Skin epidermis (tissue), 12 donors: ENCODE measurements around the gene ECHS1.
"Not testable (repeated sequence)": the region's sequence is repeated elsewhere in the genome, so short reads cannot be mapped to it uniquely, and the experiment has no call there.

Experiments
- H3K27ac ChIP-seq, 21 experiments: fragments of 200-600 bp; sonication (generic) in 11 of 21; one replicate each; pipeline ENCODE4 v1.5.0; 2020; ENCODE audit warnings: mild to moderate bottlenecking in 3 of 21, inconsistent platforms in 2 of 21, moderate library complexity in 2 of 21
- H3K4me3 ChIP-seq, 7 experiments: fragments of 200-600 bp; sonication (generic) in 2 of 7; one replicate each; pipeline ENCODE4 v1.5.0; 2020; ENCODE audit warnings: inconsistent platforms in 2 of 7, mild to moderate bottlenecking in 2 of 7, moderate library complexity in 1 of 7

ECHS1 gene

GRCh38 chr10:133379801-133380666, 6.9 kb upstream of the ECHS1 start:
- Histone ChIP-seq H3K27ac (peak overlapping the region in 19 of 21 experiments; percentile 49 to 87 (median 79)), H3K4me3 (peak overlapping the region; percentile 73 to 96 (median 81))

GRCh38 chr10:133379152-133379800, 6.1 kb upstream of the ECHS1 start, which contains the start of gene PAOX:
Gene PAOX, plus strand, starts transcription at chr10:133379262. Its CDS starts 55 bp downstream, at chr10:133379317.
- Histone ChIP-seq H3K4me3 (peak within 1 kb of the TSS; percentile 73 to 96 (median 81)), H3K27ac (peak within 1 kb of the TSS; percentile 51 to 95 (median 83))

DNA sequence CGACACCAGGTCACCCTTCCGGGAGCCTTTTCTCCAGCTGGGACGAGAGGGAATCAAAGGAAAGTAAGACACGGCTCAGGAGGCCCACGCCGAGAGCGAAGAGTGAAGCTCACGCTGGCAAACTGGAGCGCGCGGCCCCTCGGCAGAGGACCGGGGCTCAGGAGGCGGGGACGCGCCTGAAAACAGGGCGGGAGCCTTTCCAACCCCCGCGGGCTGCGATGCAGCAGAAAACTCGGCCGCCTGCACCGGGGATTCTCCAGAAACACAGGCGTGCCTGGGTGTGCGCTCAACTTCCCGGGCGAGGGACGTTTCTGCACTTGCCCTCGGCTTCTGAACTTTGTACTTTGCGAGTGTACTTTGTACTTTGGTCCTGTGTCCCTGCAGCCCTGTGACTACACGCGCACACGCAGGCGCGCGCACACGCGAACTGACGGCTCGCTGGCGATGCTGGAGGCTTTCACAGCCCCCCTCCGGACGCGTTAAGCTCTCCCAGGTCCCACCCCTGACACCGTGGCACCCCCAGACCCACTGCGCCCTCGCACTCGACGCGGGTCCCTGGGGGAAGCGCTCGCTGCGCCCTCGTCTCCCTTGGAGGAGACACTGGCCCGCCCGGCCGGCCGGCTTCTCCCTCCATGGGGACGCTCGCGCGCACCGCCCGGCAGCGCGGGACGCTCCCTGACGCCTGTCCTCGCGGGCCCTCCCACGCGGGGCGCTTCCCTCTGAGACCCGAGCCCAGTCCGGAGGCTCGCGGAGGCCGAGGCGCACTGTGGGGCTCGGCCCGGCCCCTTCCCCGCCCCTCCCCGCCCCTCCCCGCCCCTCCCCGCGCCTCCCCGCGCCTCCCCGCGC, 5.3 kb upstream of the ECHS1 start:
- Histone ChIP-seq H3K4me3 (peak overlapping the region; percentile 73 to 96 (median 81)), H3K27ac (peak overlapping the region in 20 of 21 experiments; percentile 37 to 95 (median 79))

GRCh38 chr10:133377818-133378250, 4.7 kb upstream of the ECHS1 start:
- peak overlapping the region in 20 of 21 experiments; percentile 37 to 95 (median 79) for H3K27ac ChIP-seq

GRCh38 chr10:133377025-133377817, 4.1 kb upstream of the ECHS1 start:
- peak overlapping the region in 2 of 7 experiments; percentile 73 to 96 for H3K4me3 ChIP-seq
- peak overlapping the region in 3 of 21 experiments; percentile 76 to 83 (median 81) for H3K27ac ChIP-seq

More at GRCh38 chr10:133377818-133378250, 4.7 kb upstream of the ECHS1 start:
- H3K4me3 ChIP-seq: peak overlapping the region; percentile 73 to 96 (median 81)

GRCh38 chr10:133376183-133376582, 3.0 kb upstream of the ECHS1 start:
- H3K4me3 ChIP-seq, H3K27ac ChIP-seq: not testable (repeated sequence)

DNA sequence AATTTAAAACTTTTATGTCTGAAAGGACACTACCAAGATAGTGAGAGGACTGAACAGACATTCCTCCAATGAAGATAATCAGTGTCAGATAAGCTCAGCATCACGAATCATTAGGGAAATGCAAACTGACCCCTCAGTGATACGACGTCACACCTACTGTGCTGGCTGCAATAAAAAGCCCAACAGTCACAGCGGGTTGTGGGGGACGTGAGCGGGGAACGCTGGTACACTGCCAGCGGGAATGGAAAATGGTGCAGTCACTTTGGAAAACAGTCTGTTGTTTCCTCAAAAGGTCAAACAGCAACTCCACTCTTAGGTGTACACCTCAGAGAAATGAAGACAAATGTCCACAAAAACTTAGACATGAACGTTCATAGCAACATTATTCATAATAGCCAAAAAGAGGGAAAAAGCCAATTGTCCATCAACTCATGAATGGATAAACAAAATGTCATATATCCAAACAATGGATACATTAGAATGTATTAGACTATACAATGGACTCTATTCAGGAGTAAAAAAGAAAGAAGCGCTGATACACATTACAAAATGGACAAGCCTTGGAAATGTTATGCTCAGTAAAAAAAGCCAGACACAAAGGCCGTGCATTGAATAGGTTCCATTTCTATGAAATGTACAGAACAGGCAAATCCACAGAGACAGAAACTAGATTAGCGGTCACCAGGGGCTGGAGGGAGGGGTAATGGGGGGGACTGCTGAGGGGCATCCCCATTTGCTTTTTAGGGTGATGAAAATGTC, 2.4 kb upstream of the ECHS1 start:
- no peak overlapping the region for H3K4me3 ChIP-seq
- H3K27ac ChIP-seq: no peak overlapping the region

GRCh38 chr10:133372507-133372906, 647 bp downstream of the ECHS1 start:
- H3K4me3 ChIP-seq: peak overlapping the region; percentile 57 to 86 (median 76)
- peak overlapping the region in 10 of 21 experiments; percentile 24 to 95 (median 90) for H3K27ac ChIP-seq

- no peak overlapping the region for H3K27ac ChIP-seq
- no peak overlapping the region for H3K4me3 ChIP-seq
These were observed 2.9 kb downstream of the ECHS1 start for GRCh38 chr10:133370030-133370786.

DNA sequence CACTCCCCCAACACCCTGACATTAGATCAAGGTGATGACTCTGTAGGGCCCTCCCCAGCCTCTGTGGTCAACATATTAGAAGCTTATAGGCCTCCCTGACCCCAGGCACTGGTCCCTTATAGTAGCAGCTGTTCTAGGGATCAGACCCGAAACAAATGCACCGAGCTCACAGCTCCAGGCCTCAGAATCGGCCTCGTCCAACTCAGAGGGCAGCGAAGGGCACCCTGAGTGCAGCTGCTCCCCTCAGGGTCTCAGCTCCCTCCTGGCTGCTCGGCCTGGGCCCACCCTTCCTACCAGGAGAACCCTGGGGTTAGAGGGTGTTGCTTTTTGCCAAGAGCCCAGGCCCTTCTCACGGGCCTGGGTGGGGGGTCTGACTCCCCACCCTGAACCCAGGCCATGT, 5.0 kb downstream of the ECHS1 start:
- H3K4me3 ChIP-seq: no peak overlapping the region
- H3K27ac ChIP-seq: no peak overlapping the region

- not testable (repeated sequence) for H3K4me3 ChIP-seq, H3K27ac ChIP-seq
These were observed 5.7 kb downstream of the ECHS1 start for GRCh38 chr10:133367461-133367860.

DNA sequence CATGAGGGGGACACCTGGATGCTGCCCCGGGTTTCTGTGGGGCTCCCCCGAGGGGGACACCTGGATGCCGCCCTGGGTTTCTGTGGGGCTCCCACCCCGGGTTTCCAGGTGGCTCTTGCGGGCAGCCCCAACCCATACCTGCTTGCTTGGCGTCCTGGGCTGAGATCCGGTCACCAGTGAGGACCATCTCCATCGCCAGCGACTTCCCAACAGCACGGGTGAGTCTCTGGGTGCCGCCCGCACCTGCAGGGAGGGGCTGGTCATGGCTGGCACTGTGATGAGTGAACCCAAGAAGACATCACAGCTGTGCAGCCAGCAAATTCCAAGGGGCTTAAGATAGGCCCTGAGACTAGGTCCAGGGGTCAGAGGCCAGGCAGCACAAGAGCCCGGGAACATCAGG, 6.4 kb downstream of the ECHS1 start:
- Histone ChIP-seq H3K27ac (no peak overlapping the region), H3K4me3 (no peak overlapping the region)

DNA sequence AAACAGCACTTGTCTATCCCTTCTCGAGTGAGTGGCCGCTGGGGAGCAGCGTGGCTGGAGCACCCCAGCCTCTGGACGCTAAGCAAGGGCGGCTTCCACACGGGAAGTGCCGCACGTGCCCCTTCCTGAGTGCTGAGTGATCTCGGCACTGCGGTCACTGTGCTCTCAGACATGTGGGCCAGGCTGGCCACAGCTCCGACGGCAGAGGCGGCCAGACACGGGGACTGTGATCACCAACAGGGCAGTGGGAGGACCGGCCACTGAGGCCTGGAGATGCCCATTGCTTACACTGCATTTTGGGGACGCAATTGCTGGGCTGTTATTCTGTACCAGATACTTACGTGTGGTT, 7.0 kb downstream of the ECHS1 start:
- Histone ChIP-seq H3K4me3 (no peak overlapping the region), H3K27ac (no peak overlapping the region)

DNA sequence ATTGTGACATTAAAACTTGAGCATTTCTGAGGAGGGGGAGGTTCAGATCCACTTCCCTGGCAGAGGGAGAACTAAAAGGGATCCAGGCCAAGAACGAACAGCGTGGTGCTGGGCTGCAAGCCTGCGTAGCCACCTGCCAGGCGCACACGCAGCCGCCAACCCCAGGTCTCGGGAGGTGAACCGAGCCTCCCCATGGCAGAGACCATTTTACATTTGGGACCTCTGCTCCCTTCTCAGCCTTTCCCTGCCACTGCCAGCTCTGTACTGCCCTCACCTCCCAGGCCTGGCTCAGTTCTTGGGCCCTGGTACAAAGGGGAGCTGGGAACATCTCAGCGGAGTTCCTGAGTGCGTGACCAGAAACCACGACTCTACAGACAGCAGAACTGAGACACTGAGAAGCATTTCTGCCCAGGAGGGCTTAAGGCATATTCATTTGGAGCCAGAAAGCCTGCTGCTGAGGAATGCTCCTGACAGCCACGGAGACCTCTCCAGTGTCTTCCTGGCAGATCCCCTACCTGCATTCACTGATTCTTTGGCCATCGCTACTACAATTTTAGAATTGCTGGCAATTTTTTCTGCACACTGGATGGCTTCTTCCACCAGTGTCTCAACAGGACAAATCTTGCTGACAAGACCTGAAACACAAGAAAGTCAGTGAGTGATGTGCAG, 7.6 kb downstream of the ECHS1 start:
- no peak overlapping the region for H3K4me3 ChIP-seq
- peak overlapping the region in 2 of 21 experiments; percentile 3 for H3K27ac ChIP-seq

DNA sequence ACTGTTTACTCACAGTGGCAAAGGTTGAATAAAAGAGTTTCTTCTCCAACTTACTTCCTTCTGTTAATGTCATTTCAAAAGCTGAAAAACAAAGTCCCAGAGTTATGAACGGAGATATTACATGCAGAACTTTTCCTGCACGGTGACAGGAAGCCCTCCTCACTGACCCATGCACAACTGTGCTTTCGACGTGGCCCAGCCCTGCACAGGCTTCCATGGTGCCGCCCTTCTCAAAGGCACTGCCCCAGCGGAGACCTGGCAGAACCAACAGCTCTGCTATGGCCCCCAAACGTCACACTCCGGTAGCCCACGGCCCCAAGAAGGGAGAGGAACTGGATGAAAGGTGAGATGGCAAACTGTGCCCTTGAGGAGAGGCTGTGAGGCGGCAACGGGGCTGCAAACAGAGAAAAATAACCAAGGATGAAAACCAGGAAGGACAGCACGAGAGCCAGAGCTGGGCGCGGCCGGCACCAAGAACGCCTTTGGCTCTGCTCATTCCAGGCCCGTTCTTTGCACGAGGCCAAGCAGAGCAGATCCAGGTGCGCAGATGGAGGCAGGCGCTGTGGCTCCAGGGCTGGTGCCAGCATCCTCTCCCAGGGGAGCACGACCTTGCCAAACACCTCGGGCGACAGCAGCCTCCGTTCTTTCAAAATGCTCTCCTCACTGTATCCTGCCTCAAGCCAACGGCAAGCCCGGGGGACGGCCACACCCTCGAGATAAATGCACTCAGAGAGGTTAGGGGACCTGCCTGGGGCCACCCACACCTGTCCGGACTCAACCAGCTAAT, 8.3 kb downstream of the ECHS1 start:
- Histone ChIP-seq H3K27ac (peak overlapping the region in 2 of 21 experiments; percentile 3), H3K4me3 (no peak overlapping the region)

DNA sequence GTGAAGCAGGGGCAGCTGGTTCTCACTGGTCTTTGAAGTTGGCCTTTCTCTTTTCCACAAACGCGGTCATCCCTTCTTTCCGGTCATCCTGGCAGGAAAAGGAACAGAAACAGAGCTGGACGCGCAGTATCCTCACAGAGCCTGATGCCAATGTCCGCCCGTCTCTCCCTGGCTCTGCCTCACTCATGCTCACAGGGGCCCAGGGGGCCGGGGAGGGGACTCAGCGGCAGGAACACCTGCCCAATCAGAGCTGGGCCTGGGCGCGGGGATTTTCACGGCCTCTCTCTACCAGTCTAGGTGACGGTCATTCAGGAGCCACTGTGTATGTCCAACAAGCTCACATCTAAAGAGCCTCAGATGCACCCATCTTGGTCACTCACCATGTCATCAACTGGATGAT, 10.3 kb downstream of the ECHS1 start:
- H3K27ac ChIP-seq: no peak overlapping the region
- H3K4me3 ChIP-seq: no peak overlapping the region
